KG1 (cell line): ENCODE data around the gene DEPDC1B.
"Not testable (repeated sequence)": the region's sequence is repeated elsewhere in the genome, so short reads cannot be mapped to it uniquely, and the experiment has no call there.

ENCODE experiments used
- DNase-seq: peaks from one replicate; lab custom pipeline; 2025; lab: John Stamatoyannopoulos, UW

DEPDC1B gene

DNA sequence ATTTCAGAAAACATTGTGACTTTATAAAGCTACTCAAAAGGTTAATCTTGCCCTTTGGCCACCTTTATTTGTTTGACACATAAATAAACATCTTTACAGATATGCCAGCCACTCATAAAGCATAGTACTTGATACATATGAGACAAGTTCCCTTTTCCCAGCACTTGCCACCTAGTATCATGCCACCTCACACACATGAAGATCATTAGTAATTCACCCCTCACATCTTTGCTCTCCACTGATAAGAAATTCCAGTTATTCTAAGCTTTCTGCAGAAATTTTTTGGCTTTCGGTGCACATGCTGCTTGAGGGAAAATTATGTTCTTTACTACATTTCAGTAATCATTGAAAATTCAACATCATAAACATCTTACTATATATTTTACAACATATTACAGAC lies 59.1 kb downstream of the DEPDC1B start:
- DNase-seq: no peak

- no peak for DNase-seq
Measured at GRCh38 chr5:60639544-60639943, 60.4 kb downstream of the DEPDC1B start.

DNA sequence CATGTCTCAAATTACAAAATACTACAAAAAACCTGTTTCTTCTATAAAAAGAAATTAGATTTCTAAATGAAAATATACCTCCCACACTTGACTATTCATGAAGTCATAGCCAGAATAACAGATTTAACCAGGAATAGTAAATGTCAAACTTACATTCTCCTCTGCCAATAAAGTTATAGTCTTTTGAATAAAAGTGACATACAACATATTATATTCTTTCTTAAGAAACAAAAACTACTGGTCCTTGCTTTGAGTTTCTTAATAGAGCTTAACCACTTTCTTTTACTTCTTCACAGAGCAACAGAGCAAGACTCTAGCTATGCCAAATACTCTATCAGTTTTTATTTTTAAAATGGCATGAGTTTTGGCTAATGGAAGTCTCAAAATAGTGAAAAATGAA lies 61.7 kb downstream of the DEPDC1B start:
- DNase-seq: no peak

GRCh38 chr5:60636644-60637043 lies 63.3 kb downstream of the DEPDC1B start:
- no peak for DNase-seq

DNA sequence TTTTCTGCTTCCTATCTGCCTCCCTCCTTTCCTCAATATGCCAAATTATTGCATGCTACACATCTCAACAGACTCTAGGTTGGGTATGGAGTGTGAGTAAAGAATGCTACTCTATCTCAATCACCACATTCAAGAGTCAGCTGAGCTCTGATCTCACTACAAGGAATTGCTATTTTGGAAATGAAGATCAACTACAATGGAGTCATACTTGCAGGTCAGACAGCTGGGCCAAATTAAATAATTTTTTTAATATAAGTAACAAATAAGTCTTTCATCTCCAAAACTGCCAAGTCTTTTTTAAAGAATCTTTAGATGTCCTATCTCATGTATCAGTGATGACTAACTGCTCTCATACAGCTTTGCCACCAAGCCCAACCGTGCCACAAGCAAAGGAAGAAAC lies 64.0 kb downstream of the DEPDC1B start:
- DNase-seq: no peak

DNA sequence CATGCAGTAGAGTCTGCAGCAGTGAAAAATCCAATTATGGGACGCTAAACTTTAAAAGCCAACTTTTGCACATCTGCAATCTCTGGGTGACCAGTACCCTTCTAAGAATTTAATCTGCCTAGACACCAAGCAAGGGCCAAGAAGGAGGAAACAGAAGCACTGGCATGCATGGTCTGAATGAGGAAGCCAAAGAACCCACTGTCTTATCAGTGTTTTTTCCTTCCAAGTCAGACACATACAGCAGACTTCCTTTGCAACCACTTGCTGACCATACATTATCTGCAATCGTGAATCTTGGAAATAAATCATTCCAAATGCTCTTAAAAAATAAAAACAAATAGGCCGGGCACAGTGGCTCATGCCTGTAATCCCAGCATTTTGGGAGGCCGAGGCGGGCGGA lies 65.9 kb downstream of the DEPDC1B start:
- DNase-seq: peak; percentile 61

GRCh38 chr5:60633341-60633740 lies 66.6 kb downstream of the DEPDC1B start:
- DNase-seq: no peak

GRCh38 chr5:60632153-60632552 lies 67.8 kb downstream of the DEPDC1B start:
- no peak for DNase-seq

- no peak for DNase-seq
Measured at GRCh38 chr5:60630836-60631235, 69.1 kb downstream of the DEPDC1B start.

DNA sequence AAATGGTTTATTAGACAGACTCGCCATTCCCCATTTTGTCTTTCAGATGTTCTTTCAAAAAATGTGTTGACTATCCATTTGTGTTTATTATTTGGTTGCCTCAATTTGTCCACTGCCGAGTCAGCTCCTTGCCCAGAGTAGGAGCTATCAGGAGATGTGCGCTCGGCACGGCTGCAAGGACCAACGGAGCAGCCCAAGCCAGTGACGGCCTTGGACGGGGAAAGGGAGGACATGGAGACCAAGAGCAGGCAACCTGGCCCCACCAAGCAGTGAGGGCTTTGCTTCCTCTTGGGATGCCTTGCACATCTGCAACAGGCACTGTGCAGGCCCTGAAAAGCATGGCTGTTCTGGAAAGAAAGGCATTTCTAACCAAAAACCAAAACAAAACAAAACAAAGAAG lies 69.8 kb downstream of the DEPDC1B start:
- no peak for DNase-seq

DNA sequence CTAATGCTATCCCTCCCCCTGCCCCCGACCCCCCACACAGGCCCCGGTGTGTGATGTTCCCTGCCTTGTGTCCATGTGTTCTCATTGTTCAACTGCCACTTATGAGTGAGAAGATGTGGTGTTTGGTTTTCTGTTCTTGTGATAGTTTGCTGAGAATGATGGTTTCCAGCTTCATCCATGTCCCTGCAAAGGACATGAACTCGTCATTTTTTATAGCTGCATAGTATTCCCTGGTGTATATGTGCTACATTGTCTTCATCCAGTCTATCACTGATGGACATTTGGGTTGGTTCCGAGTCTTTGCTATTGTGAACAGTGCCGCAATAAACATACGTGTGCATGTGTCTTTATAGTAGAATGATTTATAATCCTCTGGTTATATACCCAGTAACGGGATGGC lies 75.1 kb downstream of the DEPDC1B start:
- DNase-seq: not testable (repeated sequence)

DNA sequence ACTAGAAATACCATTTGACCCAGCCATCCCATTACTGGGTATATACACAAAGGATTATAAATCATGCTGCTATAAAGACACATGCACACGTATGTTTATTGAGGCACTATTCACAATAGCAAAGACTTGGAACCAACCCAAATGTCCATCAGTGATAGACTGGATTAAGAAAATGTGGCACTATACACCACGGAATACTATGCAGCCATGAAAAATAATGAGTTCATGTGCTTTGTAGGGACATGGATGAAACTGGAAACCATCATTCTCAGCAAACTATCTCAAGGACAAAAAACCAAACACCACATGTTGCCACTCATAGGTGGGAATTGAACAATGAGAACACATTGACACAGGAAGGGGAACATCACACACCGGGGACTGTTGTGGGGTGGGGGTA lies 79.2 kb downstream of the DEPDC1B start:
- DNase-seq: not testable (repeated sequence)

GRCh38 chr5:60613826-60614225 lies 86.1 kb downstream of the DEPDC1B start:
- DNase-seq: no peak

DNA sequence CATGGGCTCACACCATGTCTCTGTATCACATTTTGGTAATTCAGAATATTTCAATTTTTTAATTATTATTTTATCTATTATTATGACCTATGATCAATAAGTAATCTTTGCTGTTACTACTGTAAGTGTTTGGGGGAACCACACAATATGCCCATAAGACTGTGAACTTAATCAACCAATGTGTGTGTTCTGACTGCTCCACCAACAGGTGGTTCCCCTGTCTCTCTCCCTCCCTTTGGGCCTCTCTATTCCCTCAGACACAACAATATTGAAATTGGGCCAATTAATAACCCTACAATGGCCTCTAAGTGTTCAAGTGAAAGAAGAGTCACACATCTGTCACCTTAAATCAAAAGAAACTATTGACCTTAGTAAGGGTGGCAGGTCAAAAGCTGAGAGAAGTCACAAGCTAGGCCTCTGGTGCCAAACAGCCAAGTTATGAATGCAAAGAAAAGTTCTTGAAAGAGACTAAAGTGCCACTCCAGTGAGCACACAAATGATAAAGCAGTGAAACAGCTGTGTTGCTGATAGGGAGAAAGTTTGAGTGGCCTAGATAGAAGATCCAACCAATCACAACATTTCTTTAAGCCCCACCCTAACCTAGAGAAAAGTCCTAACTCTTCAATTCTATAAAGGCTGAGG lies 88.7 kb downstream of the DEPDC1B start:
- DNase-seq: no peak

DNA sequence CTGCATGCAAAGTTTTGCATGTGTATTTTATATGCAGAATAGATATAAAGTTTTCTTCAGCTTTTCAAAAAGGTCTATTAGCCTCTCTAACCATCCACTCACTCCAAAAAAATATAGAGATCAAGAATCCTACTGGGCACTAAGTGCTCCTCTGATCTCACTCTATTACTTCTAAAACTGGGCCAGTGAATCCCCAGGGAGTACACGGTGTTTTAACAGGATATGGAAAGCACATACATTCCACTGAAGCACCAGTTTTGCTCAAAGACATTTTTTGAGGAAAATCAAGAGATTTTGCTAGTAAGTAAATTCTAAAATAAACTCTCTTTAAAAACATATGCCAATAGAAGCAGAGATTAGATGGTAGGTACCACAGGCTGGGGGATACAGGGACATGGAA lies 95.2 kb downstream of the DEPDC1B start:
- DNase-seq: no peak

GRCh38 chr5:60598424-60598823 lies 101.5 kb downstream of the DEPDC1B start:
- DNase-seq: no peak

DNA sequence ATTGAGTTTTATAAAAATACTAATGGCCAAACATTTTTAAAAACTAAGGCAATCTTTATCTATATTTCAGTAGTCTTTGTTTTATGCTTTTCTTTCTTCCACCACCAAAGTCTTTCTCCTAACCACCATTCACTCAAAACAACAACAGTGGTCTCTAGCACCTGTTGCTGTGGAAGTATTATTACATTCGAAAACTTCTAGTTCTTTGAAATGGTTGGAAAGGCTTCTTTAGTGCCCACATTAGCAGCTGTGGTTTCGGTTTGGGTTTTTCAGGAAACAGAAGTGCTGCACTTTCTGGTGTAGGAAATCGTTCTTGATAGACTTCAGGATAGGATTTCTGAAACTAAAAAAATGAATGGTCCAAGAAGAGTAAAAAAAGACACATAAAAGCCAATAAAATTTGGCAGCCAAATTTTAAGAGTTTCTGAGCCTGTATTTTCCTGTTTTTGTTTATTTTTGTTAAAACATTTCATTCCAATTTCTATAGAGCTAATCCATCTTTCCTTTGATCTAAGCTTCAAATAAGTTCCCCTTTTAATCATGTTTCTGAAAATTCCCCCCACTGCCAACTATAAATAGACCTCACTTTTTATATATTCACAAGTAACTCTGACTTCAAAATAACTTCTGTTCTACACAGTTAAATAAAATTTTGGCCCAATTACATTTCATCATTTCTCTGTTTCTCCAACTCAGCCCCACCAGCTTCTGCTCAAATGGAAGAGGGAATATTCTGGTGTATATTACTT lies 102.2 kb downstream of the DEPDC1B start:
- DNase-seq: peak; percentile 75

DNA sequence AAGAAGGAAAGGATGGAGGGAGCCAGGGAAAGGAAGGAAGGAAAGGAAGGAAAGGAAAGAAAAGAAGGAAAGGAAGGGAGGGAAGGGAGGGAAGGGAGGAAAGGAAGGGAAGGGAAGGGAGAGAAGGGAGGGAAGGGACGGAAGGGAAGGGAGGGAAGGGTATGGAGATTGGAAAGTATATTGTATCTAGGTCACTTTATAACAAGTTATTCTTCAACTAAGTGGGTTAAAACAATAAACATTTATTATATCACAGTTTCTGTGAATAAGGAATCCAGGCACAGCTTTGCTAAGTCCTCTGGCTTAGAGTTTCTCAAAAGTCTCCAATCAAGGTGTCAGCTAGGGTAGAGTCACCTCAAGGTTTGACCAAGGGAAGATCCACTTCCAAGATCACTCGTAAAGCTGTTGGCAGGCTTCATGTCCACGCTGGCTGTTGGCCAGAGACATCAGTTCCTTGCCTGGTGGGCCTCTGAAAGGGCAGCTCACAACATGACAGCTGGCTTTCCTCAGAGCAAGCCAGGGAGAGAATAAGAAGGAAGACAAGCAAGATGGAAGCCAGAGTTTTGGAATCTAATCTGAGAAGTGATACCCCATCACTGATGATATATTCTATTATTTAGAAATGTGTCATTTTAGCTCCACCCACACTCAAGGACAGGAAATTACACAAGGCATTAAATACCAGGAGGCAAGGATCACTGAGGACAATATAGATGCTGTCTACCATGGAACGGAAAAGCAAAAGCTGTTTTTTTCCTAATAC lies 105.1 kb downstream of the DEPDC1B start:
- no peak for DNase-seq

GRCh38 chr5:60590172-60590571 lies 109.8 kb downstream of the DEPDC1B start:
- DNase-seq: no peak

GRCh38 chr5:60587312-60587711 lies 112.7 kb downstream of the DEPDC1B start:
- not testable (repeated sequence) for DNase-seq

GRCh38 chr5:60586307-60586901 lies 113.6 kb downstream of the DEPDC1B start:
- DNase-seq: no peak

DNA sequence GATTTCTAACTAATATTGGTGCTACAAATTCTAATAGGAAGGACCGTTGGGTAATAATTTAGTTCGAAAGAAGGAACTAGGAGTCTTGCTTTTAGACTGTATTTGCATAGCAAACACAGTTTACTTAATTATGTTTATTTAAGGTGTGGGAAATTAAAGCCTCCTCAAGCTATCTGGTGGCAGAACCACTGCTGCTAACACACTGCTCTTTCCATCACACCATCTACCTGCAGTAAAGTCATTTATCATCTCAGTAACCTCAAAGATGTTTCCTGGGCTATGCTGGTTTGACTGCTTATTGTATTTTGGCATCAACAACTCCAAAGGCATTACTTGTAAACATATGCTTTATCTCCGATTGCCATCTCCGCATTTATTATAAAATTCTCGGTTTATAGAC lies 114.3 kb downstream of the DEPDC1B start:
- DNase-seq: no peak

- DNase-seq: no peak
Measured at GRCh38 chr5:60584304-60584703, 115.7 kb downstream of the DEPDC1B start.
